Thyroid gland (tissue), 4 donors: ENCODE measurements around the gene ZNF107.

Source experiments
- POLR2A ChIP-seq, 2 donors: fragments of 450-650 bp; IDR thresholded peaks; one replicate each; pipeline ENCODE4 v1.6.1; 2017; ENCODE audit warnings: antibody characterized with exemption in 2 of 2, mild to moderate bottlenecking in 2 of 2, moderate library complexity in 1 of 2
- TF ChIP-seq, protein P1 (sequence below), 6 experiments: fragments of 200-600 bp in 3 of 6; fragments of 450-650 bp in 3 of 6; sonication (generic) in 3 of 6; IDR thresholded peaks; one replicate each; pipeline ENCODE4 v1.5.1; 2016 to 2019; ENCODE audit warnings: antibody characterized with exemption in 6 of 6, mild to moderate bottlenecking in 2 of 6, inconsistent platforms in 1 of 6, moderate library complexity in 1 of 6

DNA sequence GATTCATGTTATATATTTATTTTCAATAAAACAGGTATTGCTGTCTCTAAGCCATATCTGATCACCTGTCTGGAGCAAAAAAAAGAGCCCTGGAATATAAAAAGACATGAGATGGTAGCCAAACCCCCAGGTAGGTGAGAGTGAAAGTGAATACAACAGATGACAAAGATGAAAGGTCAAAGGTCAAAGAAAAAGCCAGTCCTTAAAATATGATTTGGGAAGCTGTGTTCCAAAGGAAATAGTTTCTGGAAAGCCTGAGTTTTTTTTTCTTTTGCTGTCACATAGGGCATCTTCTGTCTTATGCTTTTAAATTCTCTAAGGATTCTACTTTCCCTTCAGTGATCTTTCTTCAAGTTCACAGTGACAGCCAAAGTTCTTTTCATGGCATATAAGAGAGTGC, 25.9 kb downstream of the ZNF107 start:
- TF ChIP-seq, protein P1, sequence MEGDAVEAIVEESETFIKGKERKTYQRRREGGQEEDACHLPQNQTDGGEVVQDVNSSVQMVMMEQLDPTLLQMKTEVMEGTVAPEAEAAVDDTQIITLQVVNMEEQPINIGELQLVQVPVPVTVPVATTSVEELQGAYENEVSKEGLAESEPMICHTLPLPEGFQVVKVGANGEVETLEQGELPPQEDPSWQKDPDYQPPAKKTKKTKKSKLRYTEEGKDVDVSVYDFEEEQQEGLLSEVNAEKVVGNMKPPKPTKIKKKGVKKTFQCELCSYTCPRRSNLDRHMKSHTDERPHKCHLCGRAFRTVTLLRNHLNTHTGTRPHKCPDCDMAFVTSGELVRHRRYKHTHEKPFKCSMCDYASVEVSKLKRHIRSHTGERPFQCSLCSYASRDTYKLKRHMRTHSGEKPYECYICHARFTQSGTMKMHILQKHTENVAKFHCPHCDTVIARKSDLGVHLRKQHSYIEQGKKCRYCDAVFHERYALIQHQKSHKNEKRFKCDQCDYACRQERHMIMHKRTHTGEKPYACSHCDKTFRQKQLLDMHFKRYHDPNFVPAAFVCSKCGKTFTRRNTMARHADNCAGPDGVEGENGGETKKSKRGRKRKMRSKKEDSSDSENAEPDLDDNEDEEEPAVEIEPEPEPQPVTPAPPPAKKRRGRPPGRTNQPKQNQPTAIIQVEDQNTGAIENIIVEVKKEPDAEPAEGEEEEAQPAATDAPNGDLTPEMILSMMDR (IDR thresholded peaks at IDR 0.05) = no peak
- TF ChIP-seq POLR2A (IDR thresholded peaks at IDR 0.05) = no peak
